Muscle of leg (tissue), 11 donors: ENCODE results near the gene FAM186B. TPM values are rescaled to one million over a fixed set of nuclear protein-coding genes. Genes with fewer than 3 reads are reported as not detected.
A peak's percentile ranks its signal among the peaks of the same experiment; 100 is the strongest.

Experiments used
- DNase-seq: peaks from one replicate; pipeline ENCODE4 v3.0.0; 2013
- H3K27ac ChIP-seq: one replicate; pipeline ENCODE4 v1.5.1; 2013; ENCODE audit warnings: mild to moderate bottlenecking, low read length, control low read depth
- H3K27me3 ChIP-seq: one replicate; pipeline ENCODE4 v1.6.1; 2013; ENCODE audit warnings: low read length; ENCODE audit not compliant: control insufficient read depth, insufficient read depth
- H3K36me3 ChIP-seq: one replicate; pipeline ENCODE4 v1.6.1; 2013; ENCODE audit warnings: low read length; ENCODE audit not compliant: control insufficient read depth, insufficient read depth
- H3K4me1 ChIP-seq: one replicate; pipeline ENCODE4 v1.6.1; 2013; ENCODE audit warnings: low read length; ENCODE audit not compliant: control insufficient read depth, insufficient read depth
- H3K4me3 ChIP-seq: one replicate; pipeline ENCODE4 v1.5.1; 2013; ENCODE audit warnings: low read length, control low read depth
- H3K9me3 ChIP-seq: replicated peaks from 2 replicates; pipeline ENCODE4 v1.6.1; 2013; ENCODE audit warnings: low read depth, low read length; ENCODE audit not compliant: control insufficient read depth
- WGBS: methylation state at CpG from one replicate; pipeline ENCODE4 v1.1.5; 2013; ENCODE audit warnings: missing lambda C conversion rate; ENCODE audit not compliant: insufficient coverage; 5-methylcytosine and 5-hydroxymethylcytosine counted together
- polyA plus RNA-seq, 8 donors: library from polyadenylated mRNA; unstranded; fragments of 120-200 nt; gene quantifications; one replicate each; pipeline versions ENCODE4 v1.2.1 to v1.2.3, GENCODE V29; 2013; ENCODE audit warnings: inconsistent platforms in 1 of 8, low replicate concordance in 1 of 8; ENCODE audit not compliant: insufficient read length in 8 of 8, insufficient read depth in 1 of 8
- total RNA-seq: library from RNA; stranded (reverse); fragments of 120-200 nt; gene quantifications from one replicate; pipeline ENCODE4 v1.2.4, GENCODE V29; 2013

Gene FAM186B
- total and polyA plus RNA-seq, 9 donors: 0.18 to 3.3 (median 0.91) TPM

GRCh38 chr12:49568442-49569162 is 36.8 kb downstream of the FAM186B start:
- Histone ChIP-seq H3K4me3 (peak overlapping the region; percentile 95), H3K27ac (peak overlapping the region; percentile 86), H3K36me3 (peaks cover 44% of the 10 kb centered on the region), H3K4me1 (peaks cover 37% of the 10 kb centered on the region), H3K9me3 (no peaks in the 10 kb centered on the region), H3K27me3 (no peaks in the 10 kb centered on the region)
- WGBS: 2% methylated on average over 16 of the region's 19 CpGs
- DNase-seq: no peak

- peak; percentile 97 for DNase-seq
- Histone ChIP-seq H3K9me3 (no peaks in the 10 kb centered on the region), H3K36me3 (peaks cover 52% of the 10 kb centered on the region), H3K27ac (peak within 1 kb of the TSS; percentile 86), H3K27me3 (no peaks in the 10 kb centered on the region), H3K4me1 (peaks cover 37% of the 10 kb centered on the region), H3K4me3 (peak within 1 kb of the TSS; percentile 95)
- 0% methylated on average over 48 of the region's 54 CpGs for WGBS
Measured at GRCh38 chr12:49567611-49568441, 37.6 kb downstream of the FAM186B start, which contains the start of gene MCRS1. Gene MCRS1 (minus strand): TSS chr12:49568142. CDS start chr12:49566731, 1,411 bp downstream.

- 11% methylated on average over 9 of the region's 11 CpGs for WGBS
- H3K27ac ChIP-seq: peak overlapping the region; percentile 86
- no peaks in the 10 kb centered on the region for H3K9me3 ChIP-seq
- peak overlapping the region; percentile 95 for H3K4me3 ChIP-seq
- H3K4me1 ChIP-seq: peaks cover 37% of the 10 kb centered on the region
- no peak for DNase-seq
- H3K27me3 ChIP-seq: no peaks in the 10 kb centered on the region
- peaks cover 55% of the 10 kb centered on the region for H3K36me3 ChIP-seq
Measured at GRCh38 chr12:49567302-49567610, 38.2 kb downstream of the FAM186B start.

- H3K36me3 ChIP-seq: peaks cover 54% of the 10 kb centered on the region
- WGBS: 93% methylated on average over 10 of the region's 13 CpGs
- H3K9me3 ChIP-seq: no peaks in the 10 kb centered on the region
- H3K27me3 ChIP-seq: no peaks in the 10 kb centered on the region
- H3K4me3 ChIP-seq: no peak overlapping the region
- H3K4me1 ChIP-seq: peaks cover 37% of the 10 kb centered on the region
- no peak for DNase-seq
- peak overlapping the region; percentile 17 for H3K27ac ChIP-seq
Measured at GRCh38 chr12:49566361-49566760, 39.1 kb downstream of the FAM186B start.

- no peaks in the 10 kb centered on the region for H3K27me3 ChIP-seq
- peak overlapping the region; percentile 53 for H3K27ac ChIP-seq
- H3K4me3 ChIP-seq: no peak overlapping the region
- H3K4me1 ChIP-seq: peaks cover 36% of the 10 kb centered on the region
- no peaks in the 10 kb centered on the region for H3K9me3 ChIP-seq
- WGBS: 90% methylated on average over 9 of the region's 12 CpGs
- no peak for DNase-seq
- peaks cover 54% of the 10 kb centered on the region for H3K36me3 ChIP-seq
Measured at GRCh38 chr12:49565406-49566265, 39.8 kb downstream of the FAM186B start.

- peaks cover 55% of the 10 kb centered on the region for H3K36me3 ChIP-seq
- 88% methylated on average over 3 of the region's 8 CpGs for WGBS
- DNase-seq: no peak
Measured at GRCh38 chr12:49564686-49565405, 40.6 kb downstream of the FAM186B start.

GRCh38 chr12:49563951-49564685 is 41.3 kb downstream of the FAM186B start:
- 97% methylated on average over 13 of the region's 14 CpGs for WGBS
- peaks cover 63% of the 10 kb centered on the region for H3K36me3 ChIP-seq
- DNase-seq: no peak
- peak overlapping the region; percentile 66 for H3K27ac ChIP-seq
- H3K9me3 ChIP-seq: no peaks in the 10 kb centered on the region
- H3K27me3 ChIP-seq: no peaks in the 10 kb centered on the region
- no peak overlapping the region for H3K4me3 ChIP-seq
- peaks cover 32% of the 10 kb centered on the region for H3K4me1 ChIP-seq

More at GRCh38 chr12:49564686-49565405, 40.6 kb downstream of the FAM186B start:
- Histone ChIP-seq H3K27ac (peak overlapping the region; percentile 66), H3K4me1 (peaks cover 35% of the 10 kb centered on the region), H3K27me3 (no peaks in the 10 kb centered on the region), H3K4me3 (no peak overlapping the region), H3K9me3 (no peaks in the 10 kb centered on the region)

- Histone ChIP-seq H3K27me3 (no peaks in the 10 kb centered on the region), H3K27ac (no peak overlapping the region), H3K4me3 (no peak overlapping the region), H3K9me3 (no peaks in the 10 kb centered on the region), H3K36me3 (peaks cover 76% of the 10 kb centered on the region), H3K4me1 (peaks cover 29% of the 10 kb centered on the region)
- WGBS: 89% methylated on average over 3 of the region's 6 CpGs
- no peak for DNase-seq
Measured at GRCh38 chr12:49562831-49563230, 42.6 kb downstream of the FAM186B start.

GRCh38 chr12:49562233-49562632 is 43.2 kb downstream of the FAM186B start:
- no peaks in the 10 kb centered on the region for H3K27me3 ChIP-seq
- no peaks in the 10 kb centered on the region for H3K9me3 ChIP-seq
- WGBS: 80% methylated on average over 2 of the region's 6 CpGs
- peaks cover 82% of the 10 kb centered on the region for H3K36me3 ChIP-seq
- no peak for DNase-seq
- no peak overlapping the region for H3K27ac ChIP-seq
- no peak overlapping the region for H3K4me3 ChIP-seq
- peaks cover 27% of the 10 kb centered on the region for H3K4me1 ChIP-seq
